HAP-1 (cell line): Measurements from ENCODE around the gene PRKN.
A peak's percentile ranks its signal among the peaks of the same experiment; 100 is the strongest.

ENCODE experiments used
- DNase-seq, 2 experiments: peaks; one replicate each; pipeline ENCODE4 v3.0.0-alpha.2; 2016 to 2020; ENCODE audit warnings: low spot score in 2 of 2
- H3K27me3 ChIP-seq: fragments of 250-450 bp; sonication (Bioruptor Pico); 2 replicates; pipeline ENCODE4 v1.5.1; 2020; ENCODE audit warnings: low read depth, mild to moderate bottlenecking, moderate library complexity
- H3K36me3 ChIP-seq: fragments of 250-450 bp; sonication (Bioruptor Pico); replicated peaks from 2 replicates; pipeline ENCODE4 v1.5.1; 2020; ENCODE audit warnings: mild to moderate bottlenecking
- H3K4me1 ChIP-seq: fragments of 250-450 bp; sonication (Bioruptor Pico); 2 replicates; pipeline ENCODE4 v1.5.1; 2020; ENCODE audit warnings: mild to moderate bottlenecking
- H3K4me3 ChIP-seq: fragments of 250-450 bp; sonication (Bioruptor Pico); 2 replicates; pipeline ENCODE4 v1.5.1; 2020; ENCODE audit warnings: mild to moderate bottlenecking, moderate library complexity
- H3K9me3 ChIP-seq: fragments of 250-450 bp; sonication (Bioruptor Pico); 2 replicates; pipeline ENCODE4 v1.5.1; 2020; ENCODE audit warnings: mild to moderate bottlenecking, moderate library complexity
- in situ Hi-C: fragments of 300-500 bp; cut with MboI; formaldehyde crosslinking; loops from 3 replicates; pipeline ENCODE4 v1.14.3; 2020; ENCODE audit warnings: low sequenced_read_pairs, inconsistent platforms, mixed read lengths

PRKN gene

GRCh38 chr6:161798844-161799394 lies 928.6 kb downstream of the PRKN start:
- DNase-seq = no peak
- H3K9me3 ChIP-seq = no peaks in the 10 kb centered on the region
- in situ Hi-C loops = no loop called here
- H3K36me3 ChIP-seq = no peaks in the 10 kb centered on the region
- no peak overlapping the region for H3K4me3 ChIP-seq
- no peaks in the 10 kb centered on the region for H3K4me1 ChIP-seq
- no peaks in the 10 kb centered on the region for H3K27me3 ChIP-seq

GRCh38 chr6:161796681-161797080 lies 930.9 kb downstream of the PRKN start:
- H3K4me1 ChIP-seq = no peaks in the 10 kb centered on the region
- no peaks in the 10 kb centered on the region for H3K9me3 ChIP-seq
- H3K4me3 ChIP-seq = no peak overlapping the region
- H3K36me3 ChIP-seq = no peaks in the 10 kb centered on the region
- DNase-seq = no peak
- in situ Hi-C loops = no loop called here
- no peaks in the 10 kb centered on the region for H3K27me3 ChIP-seq

- Histone ChIP-seq H3K36me3 (no peaks in the 10 kb centered on the region), H3K4me1 (no peaks in the 10 kb centered on the region), H3K27me3 (no peaks in the 10 kb centered on the region), H3K9me3 (no peaks in the 10 kb centered on the region), H3K4me3 (no peak overlapping the region)
- in situ Hi-C loops = no loop called here
- no peak for DNase-seq
These were observed 934.6 kb downstream of the PRKN start for GRCh38 chr6:161792851-161793493.

GRCh38 chr6:161788531-161788930 lies 939.0 kb downstream of the PRKN start:
- in situ Hi-C loops = no loop called here
- Histone ChIP-seq H3K4me3 (no peak overlapping the region), H3K4me1 (no peaks in the 10 kb centered on the region), H3K27me3 (no peaks in the 10 kb centered on the region), H3K36me3 (no peaks in the 10 kb centered on the region), H3K9me3 (no peaks in the 10 kb centered on the region)
- DNase-seq = no peak

GRCh38 chr6:161772176-161772575 lies 955.4 kb downstream of the PRKN start:
- no peak for DNase-seq
- H3K4me1 ChIP-seq = no peaks in the 10 kb centered on the region
- in situ Hi-C loops = no loop called here
- no peak overlapping the region for H3K4me3 ChIP-seq
- no peaks in the 10 kb centered on the region for H3K27me3 ChIP-seq
- no peaks in the 10 kb centered on the region for H3K9me3 ChIP-seq
- H3K36me3 ChIP-seq = no peaks in the 10 kb centered on the region

GRCh38 chr6:161761966-161762365 lies 965.6 kb downstream of the PRKN start:
- no peaks in the 10 kb centered on the region for H3K27me3 ChIP-seq
- H3K9me3 ChIP-seq = no peaks in the 10 kb centered on the region
- in situ Hi-C loops = no loop called here
- DNase-seq = no peak
- no peaks in the 10 kb centered on the region for H3K4me1 ChIP-seq
- no peaks in the 10 kb centered on the region for H3K36me3 ChIP-seq
- no peak overlapping the region for H3K4me3 ChIP-seq

- Histone ChIP-seq H3K4me3 (no peak overlapping the region), H3K27me3 (peaks cover 9% of the 10 kb centered on the region), H3K36me3 (no peaks in the 10 kb centered on the region), H3K9me3 (no peaks in the 10 kb centered on the region), H3K4me1 (no peaks in the 10 kb centered on the region)
- in situ Hi-C loops = no loop called here
- DNase-seq = no peak
These were observed 972.5 kb downstream of the PRKN start for GRCh38 chr6:161755080-161755479.

GRCh38 chr6:161750686-161751085 lies 976.9 kb downstream of the PRKN start:
- H3K9me3 ChIP-seq = no peaks in the 10 kb centered on the region
- no peak overlapping the region for H3K4me3 ChIP-seq
- in situ Hi-C loops = no loop called here
- H3K4me1 ChIP-seq = no peaks in the 10 kb centered on the region
- H3K27me3 ChIP-seq = peaks cover 22% of the 10 kb centered on the region
- no peak for DNase-seq
- H3K36me3 ChIP-seq = no peaks in the 10 kb centered on the region

- DNase-seq = peak; percentile 52 to 71
- H3K27me3 ChIP-seq = peaks cover 22% of the 10 kb centered on the region
- H3K4me1 ChIP-seq = no peaks in the 10 kb centered on the region
- in situ Hi-C loops = no loop called here
- no peaks in the 10 kb centered on the region for H3K36me3 ChIP-seq
- H3K9me3 ChIP-seq = no peaks in the 10 kb centered on the region
- H3K4me3 ChIP-seq = no peak overlapping the region
These were observed 978.0 kb downstream of the PRKN start for GRCh38 chr6:161749576-161749975.

GRCh38 chr6:161748535-161749416 lies 978.8 kb downstream of the PRKN start:
- Histone ChIP-seq H3K27me3 (peaks cover 22% of the 10 kb centered on the region), H3K4me3 (no peak overlapping the region), H3K36me3 (no peaks in the 10 kb centered on the region), H3K9me3 (no peaks in the 10 kb centered on the region), H3K4me1 (no peaks in the 10 kb centered on the region)
- peak; percentile 28 to 79 for DNase-seq
- in situ Hi-C loops = no loop called here

GRCh38 chr6:161747506-161747905 lies 980.1 kb downstream of the PRKN start:
- peaks cover 18% of the 10 kb centered on the region for H3K27me3 ChIP-seq
- no peaks in the 10 kb centered on the region for H3K9me3 ChIP-seq
- DNase-seq = no peak
- H3K4me3 ChIP-seq = no peak overlapping the region
- no peaks in the 10 kb centered on the region for H3K36me3 ChIP-seq
- no peaks in the 10 kb centered on the region for H3K4me1 ChIP-seq
- in situ Hi-C loops = no loop called here

GRCh38 chr6:161745594-161746141 lies 981.9 kb downstream of the PRKN start:
- DNase-seq = no peak
- no peaks in the 10 kb centered on the region for H3K4me1 ChIP-seq
- peaks cover 13% of the 10 kb centered on the region for H3K27me3 ChIP-seq
- no peaks in the 10 kb centered on the region for H3K9me3 ChIP-seq
- no peaks in the 10 kb centered on the region for H3K36me3 ChIP-seq
- in situ Hi-C loops = no loop called here
- no peak overlapping the region for H3K4me3 ChIP-seq

GRCh38 chr6:161745128-161745527 lies 982.4 kb downstream of the PRKN start:
- no peaks in the 10 kb centered on the region for H3K36me3 ChIP-seq
- no peak overlapping the region for H3K4me3 ChIP-seq
- H3K27me3 ChIP-seq = peaks cover 13% of the 10 kb centered on the region
- H3K9me3 ChIP-seq = no peaks in the 10 kb centered on the region
- no peaks in the 10 kb centered on the region for H3K4me1 ChIP-seq
- in situ Hi-C loops = no loop called here
- DNase-seq = no peak
